Lung (tissue), 12 donors: ENCODE measurements around the gene ZSCAN22. TPM values are rescaled to one million over a fixed set of nuclear protein-coding genes. Genes with fewer than 3 reads are reported as not detected.
"Not testable (repeated sequence)": the region's sequence is repeated elsewhere in the genome, so short reads cannot be mapped to it uniquely, and the experiment has no call there.

Experiments used
- ATAC-seq: fragments of 200-7000 bp; cut with Tn5 transposase; one replicate; pipeline ENCODE4 v1.9.1; 2020; ENCODE audit warnings: moderate number of reproducible peaks; ENCODE audit not compliant: insufficient read depth, low FRiP score
- DNase-seq, 3 donors: peaks; one replicate each; pipeline ENCODE4 v3.0.0-alpha.2; 2013 to 2017
- H3K27ac ChIP-seq, 2 donors: one replicate each; pipeline ENCODE4 v1.5.1; 2013; ENCODE audit warnings: mild to moderate bottlenecking in 2 of 2, moderate library complexity in 2 of 2, control low read depth in 1 of 2, inconsistent platforms in 1 of 2, low read depth in 1 of 2, low read length in 1 of 2
- H3K27me3 ChIP-seq, 3 donors: one replicate each; pipeline ENCODE4 v1.5.1; 2013; ENCODE audit warnings: low read length in 2 of 3; ENCODE audit not compliant: control insufficient read depth in 3 of 3, insufficient read depth in 3 of 3
- H3K36me3 ChIP-seq, 4 donors: one replicate each; pipeline ENCODE4 v1.5.1; 2013; ENCODE audit warnings: low read length in 4 of 4, mild to moderate bottlenecking in 1 of 4, moderate library complexity in 1 of 4; ENCODE audit not compliant: control insufficient read depth in 4 of 4, insufficient read depth in 4 of 4
- H3K4me1 ChIP-seq, 5 donors: one replicate each; pipeline ENCODE4 v1.5.1; 2013; ENCODE audit warnings: low read length in 5 of 5, mild to moderate bottlenecking in 2 of 5, moderate library complexity in 1 of 5; ENCODE audit not compliant: control insufficient read depth in 5 of 5, insufficient read depth in 5 of 5
- H3K4me3 ChIP-seq: one replicate; pipeline ENCODE4 v1.5.1; 2013; ENCODE audit warnings: mild to moderate bottlenecking, control low read depth, moderate library complexity
- H3K9ac ChIP-seq, 2 donors: one replicate each; pipeline ENCODE4 v1.5.1; 2013; ENCODE audit warnings: low read length in 2 of 2, control low read depth in 1 of 2; ENCODE audit not compliant: insufficient read depth in 1 of 2
- H3K9me3 ChIP-seq, 4 donors: one replicate each; pipeline ENCODE4 v1.5.1; 2013; ENCODE audit warnings: low read length in 3 of 4, mild to moderate bottlenecking in 1 of 4, moderate library complexity in 1 of 4; ENCODE audit not compliant: control insufficient read depth in 4 of 4, insufficient read depth in 3 of 4
- CTCF ChIP-seq: IDR thresholded peaks from 2 replicates; pipeline ENCODE4 v1.5.1; 2012; ENCODE audit warnings: mild to moderate bottlenecking; ENCODE audit errors: control extremely low read depth, extremely low read depth
- WGBS, 2 donors: extraction: QIAGEN DNeasy Blood & Tissue Kit; methylation state at CpG; one replicate each; pipeline ENCODE4 v1.1.7; 2013; 5-methylcytosine and 5-hydroxymethylcytosine counted together
- polyA plus RNA-seq, 2 donors: library from polyadenylated mRNA; stranded (reverse); fragments of 200-250 nt; gene quantifications; one replicate each; pipeline ENCODE4 v1.2.1, GENCODE V29; 2013
- total RNA-seq, 2 donors: library from RNA; depleted of rRNA in 1 of 2; stranded (reverse); fragments of >200 nt in 1 of 2; gene quantifications; one replicate each; pipeline ENCODE4 v1.2.1, GENCODE V29; 2014 to 2021
- donor health status: control.
- donor health status: control.
- donor health status: Bipolar disorder and iron deficiency.
- donor health status: healthy.
- donor health status: DM: yes; HTN: yes; CAD: no.

ZSCAN22 gene
- total and polyA plus RNA-seq, 4 donors = 0.93 to 3.7 (median 2.4) TPM

GRCh38 chr19:58345558-58345957 is 18.8 kb downstream of the ZSCAN22 start:
- H3K4me1 ChIP-seq = peaks cover 0 to 5% (median 2%) of the 10 kb centered on the region in 5 donors
- peaks cover 0 to 6% (median 2%) of the 10 kb centered on the region in 4 donors for H3K36me3 ChIP-seq
- ATAC-seq (no peak), DNase-seq (no peak)
- H3K4me3 ChIP-seq = no peak overlapping the region
- H3K27me3 ChIP-seq = peaks cover 0 to 38% (median 35%) of the 10 kb centered on the region in 3 donors
- peaks cover 0 to 4% (median 0%) of the 10 kb centered on the region in 4 donors for H3K9me3 ChIP-seq
- WGBS, 2 donors = 81 to 87% methylated on average over 5 of the region's 5 CpGs
- no peak overlapping the region for H3K9ac ChIP-seq
- no peak overlapping the region for H3K27ac ChIP-seq
- TF ChIP-seq CTCF = no peak

GRCh38 chr19:58346961-58347929 is 20.5 kb downstream of the ZSCAN22 start:
- Histone ChIP-seq H3K27me3 (peaks cover 0 to 47% (median 44%) of the 10 kb centered on the region in 3 donors), H3K4me3 (peak overlapping the region; percentile 66), H3K9me3 (peaks cover 0 to 4% (median 0%) of the 10 kb centered on the region in 4 donors), H3K27ac (peak overlapping the region in 1 of 2 donors; percentile 80), H3K36me3 (peaks cover 0 to 6% (median 0%) of the 10 kb centered on the region in 4 donors), H3K4me1 (peaks cover 0 to 7% (median 2%) of the 10 kb centered on the region in 5 donors), H3K9ac (no peak overlapping the region)
- peak; percentile 94 for ATAC-seq
- 2% methylated on average over 67 to 82 of the region's 82 CpGs for WGBS, 2 donors
- no peak for TF ChIP-seq CTCF
- peak; percentile 29 to 41 (median 35) for DNase-seq

- not testable (repeated sequence) for H3K36me3 ChIP-seq, DNase-seq, H3K9me3 ChIP-seq, H3K4me1 ChIP-seq, H3K27ac ChIP-seq, ATAC-seq, H3K9ac ChIP-seq
- Histone ChIP-seq H3K4me3 (peak overlapping the region; percentile 66), H3K27me3 (peaks cover 0 to 47% (median 47%) of the 10 kb centered on the region in 3 donors)
- WGBS, 2 donors = 14 to 20% methylated on average over 12 of the region's 12 CpGs
Observed at GRCh38 chr19:58348080-58348479, 21.3 kb downstream of the ZSCAN22 start.

- DNase-seq (no peak), ATAC-seq (no peak)
- 54 to 61% methylated on average over 8 of the region's 8 CpGs for WGBS, 2 donors
- no peak for TF ChIP-seq CTCF
- Histone ChIP-seq H3K36me3 (peaks cover 0 to 6% (median 0%) of the 10 kb centered on the region in 4 donors), H3K27ac (no peak overlapping the region), H3K27me3 (peaks cover 0 to 47% (median 47%) of the 10 kb centered on the region in 3 donors), H3K9ac (no peak overlapping the region), H3K4me3 (no peak overlapping the region), H3K9me3 (peaks cover 0 to 4% (median 0%) of the 10 kb centered on the region in 4 donors), H3K4me1 (peaks cover 0 to 7% (median 2%) of the 10 kb centered on the region in 5 donors)
Observed at GRCh38 chr19:58349590-58349989, 22.8 kb downstream of the ZSCAN22 start.
